GM18508 (cell line): ENCODE data around the gene CARD9.
"Not testable (repeated sequence)": the region's sequence is repeated elsewhere in the genome, so short reads cannot be mapped to it uniquely, and the experiment has no call there.

Experiments used
- ATAC-seq: cut with Tn5 transposase; IDR thresholded peaks from one replicate; pipeline ENCODE4 v1.9.1; 2021; ENCODE audit warnings: moderate number of reproducible peaks; ENCODE audit not compliant: insufficient read depth, unreplicated experiment

CARD9 gene, protein sequence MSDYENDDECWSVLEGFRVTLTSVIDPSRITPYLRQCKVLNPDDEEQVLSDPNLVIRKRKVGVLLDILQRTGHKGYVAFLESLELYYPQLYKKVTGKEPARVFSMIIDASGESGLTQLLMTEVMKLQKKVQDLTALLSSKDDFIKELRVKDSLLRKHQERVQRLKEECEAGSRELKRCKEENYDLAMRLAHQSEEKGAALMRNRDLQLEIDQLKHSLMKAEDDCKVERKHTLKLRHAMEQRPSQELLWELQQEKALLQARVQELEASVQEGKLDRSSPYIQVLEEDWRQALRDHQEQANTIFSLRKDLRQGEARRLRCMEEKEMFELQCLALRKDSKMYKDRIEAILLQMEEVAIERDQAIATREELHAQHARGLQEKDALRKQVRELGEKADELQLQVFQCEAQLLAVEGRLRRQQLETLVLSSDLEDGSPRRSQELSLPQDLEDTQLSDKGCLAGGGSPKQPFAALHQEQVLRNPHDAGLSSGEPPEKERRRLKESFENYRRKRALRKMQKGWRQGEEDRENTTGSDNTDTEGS

DNA sequence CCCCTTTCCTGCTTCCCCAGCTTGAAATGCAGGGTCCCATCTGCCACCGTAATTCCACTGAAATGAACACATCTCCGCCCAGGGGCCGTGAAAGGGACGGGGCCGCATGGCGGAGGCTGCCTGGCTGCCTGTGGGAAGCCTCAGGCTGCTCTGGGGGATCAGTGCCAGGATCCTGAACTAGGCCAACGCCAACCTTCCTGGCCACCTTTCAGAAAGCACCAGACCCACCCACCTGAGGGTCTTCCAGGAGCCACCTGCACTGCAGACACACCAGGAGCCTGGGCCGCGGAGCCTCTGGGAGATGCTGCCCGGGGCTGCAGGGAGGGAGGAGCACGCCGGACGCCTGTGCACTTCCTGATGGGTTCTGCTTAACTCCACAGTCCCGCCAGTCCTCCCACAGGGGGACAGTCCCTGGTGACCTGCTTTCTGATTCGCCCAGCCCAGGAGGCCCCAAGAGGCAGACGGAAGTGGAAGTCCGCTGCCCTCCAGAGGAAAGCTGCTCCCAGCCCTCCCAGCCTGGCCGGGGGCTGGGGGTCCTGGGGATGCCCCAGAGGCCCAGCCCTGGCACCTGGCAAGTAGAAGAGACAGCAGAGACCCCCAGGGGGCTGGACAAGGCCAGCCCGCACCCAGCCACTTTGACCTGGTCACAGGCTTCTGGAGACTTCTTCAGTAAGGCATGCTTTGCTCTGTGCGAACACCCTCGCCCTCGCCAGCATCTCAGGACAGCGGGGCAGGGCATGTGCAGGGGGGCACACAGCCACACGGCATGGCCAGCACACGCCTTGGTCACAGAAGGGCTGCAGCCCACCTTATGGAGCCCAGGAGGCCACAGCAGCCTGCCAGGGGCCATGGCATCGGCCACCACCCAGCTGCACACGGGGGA is at the start of gene CARD9:
Gene CARD9, minus strand, starts transcription at position 370 of the 883 bp plus-strand sequence. CDS start 1,591 bp downstream, outside the sequence.
- ATAC-seq: no peak

DNA sequence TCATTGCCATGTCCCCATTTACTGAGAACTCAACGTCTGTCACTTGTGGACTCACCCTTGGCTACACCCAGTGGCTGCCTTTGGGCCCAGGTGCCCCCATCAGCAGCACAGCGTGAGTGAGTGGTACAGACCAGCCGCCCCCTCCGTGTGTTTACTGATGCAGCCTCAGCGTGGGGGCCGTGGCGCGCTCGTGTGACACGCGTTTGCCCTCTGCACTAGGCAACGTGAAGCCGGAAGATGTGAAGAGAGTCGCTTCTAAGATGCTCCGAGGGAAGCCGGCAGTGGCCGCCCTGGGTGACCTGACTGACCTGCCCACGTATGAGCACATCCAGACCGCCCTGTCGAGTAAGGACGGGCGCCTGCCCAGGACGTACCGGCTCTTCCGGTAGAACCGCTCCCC is 49.4 kb upstream of the CARD9 start:
- no peak for ATAC-seq

DNA sequence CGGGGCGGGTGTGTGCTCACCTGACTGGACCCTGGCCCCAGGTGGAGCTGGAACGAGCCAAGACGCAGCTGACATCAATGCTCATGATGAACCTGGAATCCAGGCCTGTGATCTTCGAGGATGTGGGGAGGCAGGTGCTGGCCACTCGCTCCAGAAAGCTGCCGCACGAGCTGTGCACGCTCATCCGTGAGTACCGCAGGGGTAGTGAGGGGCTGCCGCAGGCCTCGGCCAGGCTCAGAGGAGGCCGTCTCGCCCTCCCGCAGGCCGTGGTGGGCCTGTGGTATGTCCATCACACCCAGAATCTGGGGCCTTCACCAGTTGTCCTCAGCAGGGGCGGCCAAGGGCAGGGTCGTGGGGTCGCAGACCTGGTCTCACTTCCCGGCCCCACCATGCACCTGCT is 48.3 kb upstream of the CARD9 start:
- ATAC-seq: no peak

DNA sequence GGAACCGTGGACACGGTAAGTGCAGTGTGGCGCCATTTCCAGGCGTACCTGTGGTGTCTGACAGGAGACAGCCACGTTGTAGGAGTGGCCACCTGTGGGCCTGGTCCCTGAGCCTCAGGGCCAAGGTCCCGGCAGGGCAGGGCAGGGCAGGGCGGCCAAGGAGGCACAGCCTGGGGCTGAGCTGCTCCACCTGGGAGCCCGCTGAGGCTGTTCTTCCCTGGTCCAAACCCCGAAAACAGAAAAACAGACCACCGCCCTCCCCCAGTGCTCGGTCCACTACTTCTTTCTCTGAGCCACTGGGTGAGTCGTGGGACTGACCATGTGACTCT is 45.6 kb upstream of the CARD9 start:
- ATAC-seq: no peak

DNA sequence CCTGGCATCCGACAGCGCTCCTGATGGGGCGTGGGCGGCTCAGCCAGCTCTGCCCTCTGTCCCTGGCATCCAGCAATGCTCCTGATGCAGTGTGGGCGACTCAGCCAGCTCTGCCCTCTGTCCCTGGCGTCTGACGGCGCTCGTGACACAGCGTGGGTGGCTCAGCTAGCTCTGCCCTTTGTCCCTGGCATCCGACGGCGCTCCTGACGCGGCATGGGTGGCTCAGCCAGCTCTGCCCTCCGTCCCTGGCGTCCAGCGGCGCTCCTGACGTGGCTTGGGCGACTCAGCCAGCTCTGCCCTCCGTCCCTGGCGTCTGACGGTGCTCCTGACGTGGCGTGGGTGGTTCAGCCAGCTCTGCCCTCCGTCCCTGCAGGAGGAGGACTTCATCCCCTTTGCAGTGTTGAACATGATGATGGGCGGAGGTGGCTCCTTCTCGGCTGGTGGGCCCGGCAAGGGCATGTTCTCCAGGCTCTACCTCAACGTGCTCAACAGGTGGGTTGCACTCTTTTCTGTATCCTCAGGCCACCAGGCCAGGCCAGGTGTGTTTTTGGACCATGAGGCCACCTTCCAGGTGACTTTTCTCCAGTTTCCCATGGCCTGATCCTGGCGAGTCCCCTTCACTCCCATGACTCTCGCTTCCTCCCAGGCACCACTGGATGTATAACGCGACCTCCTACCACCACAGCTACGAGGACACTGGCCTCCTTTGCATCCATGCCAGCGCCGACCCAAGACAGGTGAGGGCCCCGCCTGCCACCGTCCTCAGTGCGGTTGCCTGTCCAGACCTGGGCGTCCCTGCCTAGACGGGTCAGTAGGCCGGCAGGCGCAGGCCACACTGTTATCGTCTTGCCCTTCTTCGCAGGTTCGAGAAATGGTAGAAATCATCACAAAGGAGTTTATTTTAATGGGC is 45.0 kb upstream of the CARD9 start:
- ATAC-seq: no peak

DNA sequence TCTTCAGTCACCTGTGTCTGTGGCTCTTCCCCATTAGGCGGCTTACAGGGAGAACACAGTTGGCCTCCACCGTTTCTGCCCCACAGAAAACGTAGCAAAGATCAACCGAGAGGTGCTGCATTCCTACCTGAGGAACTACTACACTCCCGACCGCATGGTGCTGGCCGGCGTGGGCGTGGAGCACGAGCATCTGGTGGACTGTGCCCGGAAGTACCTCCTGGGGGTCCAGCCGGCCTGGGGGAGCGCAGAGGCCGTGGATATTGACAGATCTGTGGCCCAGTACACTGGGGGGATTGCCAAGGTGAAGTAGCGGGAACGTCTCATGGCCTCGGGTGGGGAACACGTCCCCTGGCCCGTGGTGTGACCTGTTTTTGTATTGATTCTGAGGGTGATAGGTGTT is 43.4 kb upstream of the CARD9 start:
- no peak for ATAC-seq

DNA sequence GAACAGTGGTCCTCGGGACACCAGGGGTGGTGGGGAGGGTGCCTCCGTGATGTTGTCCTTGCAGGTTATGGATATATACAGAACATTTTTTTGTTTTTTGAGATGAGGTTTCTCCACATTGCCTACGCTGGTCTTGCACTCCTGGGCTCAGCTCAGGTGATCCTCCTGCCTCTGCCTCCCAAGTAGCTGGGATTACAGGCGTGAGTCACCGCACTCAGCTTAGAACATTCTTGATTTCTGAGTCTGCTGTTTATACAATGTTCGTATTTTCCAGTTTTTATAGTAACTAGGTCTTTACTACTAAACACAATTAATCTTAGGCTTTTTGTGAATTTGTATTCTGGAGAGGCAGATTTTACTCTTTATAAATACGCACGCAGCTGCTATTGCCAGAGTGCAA is 43.0 kb upstream of the CARD9 start:
- no peak for ATAC-seq

DNA sequence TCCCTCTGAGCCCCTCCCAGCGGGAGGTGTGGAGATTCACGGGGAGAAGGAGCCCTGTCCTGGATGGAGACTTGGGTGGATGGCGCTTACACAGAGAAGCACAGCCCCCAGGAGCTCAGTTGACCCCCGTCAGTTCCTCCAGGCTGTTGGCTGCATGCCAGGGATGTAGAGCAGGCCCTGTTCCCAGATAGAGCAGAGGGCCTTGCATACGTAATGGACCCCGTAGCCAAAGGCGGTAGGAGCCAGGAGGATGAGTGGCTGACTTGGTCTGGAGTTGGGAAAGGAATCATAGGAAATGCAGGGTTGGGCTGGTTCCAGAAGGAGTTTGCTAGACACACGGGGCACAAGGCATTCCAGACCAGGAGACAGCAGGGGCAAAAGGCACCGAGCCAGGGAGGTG is 39.5 kb upstream of the CARD9 start:
- no peak for ATAC-seq

DNA sequence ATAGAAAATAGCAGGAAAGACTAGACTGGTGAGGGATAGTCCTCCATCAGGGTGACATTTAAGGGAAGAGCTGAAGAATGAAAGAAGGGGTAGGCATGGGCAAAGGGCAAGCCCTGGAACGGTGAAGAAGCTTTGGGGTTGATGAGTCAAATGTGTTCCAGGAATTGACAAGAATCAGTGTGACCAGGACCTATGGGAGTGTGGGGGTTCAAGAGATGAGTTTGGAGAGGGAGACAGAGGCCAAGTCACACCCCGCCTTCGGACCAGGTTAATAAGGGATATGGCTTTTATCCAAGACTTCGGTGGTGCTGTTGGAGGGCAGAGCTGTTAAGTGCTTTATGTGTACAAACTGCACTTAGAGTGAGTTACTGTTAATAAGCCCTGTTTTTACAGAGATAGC is 37.9 kb upstream of the CARD9 start:
- no peak for ATAC-seq

DNA sequence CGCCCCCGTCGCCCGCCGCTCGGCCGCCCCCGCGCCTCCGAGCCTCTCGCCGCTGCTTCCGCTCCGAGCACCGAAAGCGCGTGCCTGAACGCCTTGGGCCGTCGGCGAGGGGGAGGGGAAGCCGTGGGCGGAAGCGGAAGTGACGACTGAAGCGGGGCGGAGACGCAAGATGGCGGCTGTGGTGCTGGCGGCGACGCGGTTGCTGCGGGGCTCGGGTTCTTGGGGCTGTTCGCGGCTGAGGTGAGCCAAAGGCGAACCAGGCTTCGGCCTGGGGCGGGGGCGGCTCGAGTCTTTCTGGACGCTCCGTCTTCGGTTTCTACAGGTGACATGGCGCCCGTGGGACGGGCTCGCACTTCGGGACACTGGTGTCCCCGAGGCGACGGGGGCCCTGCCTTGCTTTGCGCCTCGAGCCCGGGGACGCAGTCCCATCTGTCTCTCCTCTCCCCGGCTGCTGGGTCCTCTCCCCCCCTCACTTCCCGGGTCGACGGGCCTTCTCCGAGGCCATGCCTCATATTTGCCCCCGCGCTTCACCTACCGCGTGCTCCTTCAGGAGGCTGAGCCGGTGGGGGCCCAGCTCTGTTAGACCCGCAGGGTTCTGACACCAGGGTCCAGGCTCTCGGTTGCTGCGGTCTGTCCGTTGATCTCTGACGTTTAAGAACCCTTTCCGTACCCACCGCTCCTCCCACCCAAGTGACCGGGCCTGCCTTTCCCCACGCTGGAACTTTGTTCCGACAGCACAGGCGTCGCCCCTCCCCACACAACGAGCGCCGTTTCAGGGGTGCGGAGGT is 37.2 kb upstream of the CARD9 start, which contains the start of the genes ENTR1 and PMPCA:
Gene ENTR1, minus strand, starts transcription at position 115 of the 788 bp plus-strand sequence. CDS start 217 bp downstream, outside the sequence.
Gene PMPCA, plus strand, starts transcription at position 159 of the 788 bp plus-strand sequence. Its CDS starts 11 bp downstream, at position 170.
- no peak for ATAC-seq

DNA sequence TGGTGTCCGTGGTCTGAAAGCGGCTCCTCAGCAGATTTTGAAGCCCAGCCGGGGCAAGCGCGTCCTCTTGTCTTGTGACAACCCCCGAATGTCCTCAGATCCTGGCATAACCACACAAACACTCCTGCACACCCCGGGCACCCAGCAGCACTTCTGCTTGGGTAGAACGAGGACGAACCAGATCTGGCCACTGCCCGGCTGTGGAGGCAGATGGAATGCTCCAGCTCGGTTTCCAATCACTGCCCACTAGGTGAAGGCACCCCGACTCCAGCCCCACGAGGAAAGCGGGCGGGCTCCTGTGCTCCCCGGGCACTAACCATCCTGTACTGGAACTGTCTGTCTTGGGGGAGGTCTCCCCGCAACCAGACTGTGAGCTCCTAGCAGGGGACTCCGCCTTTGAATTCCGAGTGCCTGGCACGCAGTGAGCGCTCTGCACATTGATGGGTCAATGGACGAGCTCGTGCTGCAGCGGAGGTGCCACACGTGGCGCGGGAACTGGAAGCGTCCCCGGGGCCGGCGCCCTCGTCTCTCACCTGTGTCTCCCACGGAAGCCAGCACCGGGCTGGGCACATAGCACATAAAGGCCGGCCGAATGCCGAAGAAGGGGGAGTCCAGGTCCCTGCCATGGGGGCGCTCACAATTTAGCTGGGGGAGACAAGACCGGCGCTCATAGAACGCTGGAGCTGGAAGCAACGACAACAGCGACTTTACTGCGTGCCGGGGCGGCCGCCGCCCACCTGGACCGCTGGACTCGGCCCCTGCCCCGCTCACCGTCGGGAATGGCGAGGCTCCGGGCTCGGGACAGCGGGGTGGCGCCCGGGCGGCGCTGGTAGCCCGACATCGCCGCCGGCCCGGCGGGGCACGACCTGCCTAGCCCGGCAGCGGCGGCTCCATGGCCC is 36.3 kb upstream of the CARD9 start:
- no peak for ATAC-seq

DNA sequence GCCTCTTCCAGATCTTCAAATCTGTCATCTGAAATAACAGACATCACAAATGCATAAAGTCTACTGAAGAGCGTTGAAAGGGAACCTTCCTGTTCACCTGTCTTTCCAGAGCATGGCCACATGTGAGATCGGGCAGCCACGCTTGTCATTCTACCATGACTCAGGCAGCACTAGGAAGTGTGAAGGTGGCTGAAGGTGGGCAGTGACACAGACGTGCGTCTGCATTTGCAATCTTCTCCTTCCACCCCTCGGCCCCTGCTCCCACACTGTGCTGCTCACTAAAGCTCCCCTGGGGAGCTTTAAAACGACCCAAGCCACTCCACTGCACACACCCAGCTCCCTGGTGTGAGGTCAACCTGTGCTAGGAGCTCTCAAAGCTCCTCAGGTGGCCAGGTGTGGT is 34.4 kb upstream of the CARD9 start:
- ATAC-seq: no peak

DNA sequence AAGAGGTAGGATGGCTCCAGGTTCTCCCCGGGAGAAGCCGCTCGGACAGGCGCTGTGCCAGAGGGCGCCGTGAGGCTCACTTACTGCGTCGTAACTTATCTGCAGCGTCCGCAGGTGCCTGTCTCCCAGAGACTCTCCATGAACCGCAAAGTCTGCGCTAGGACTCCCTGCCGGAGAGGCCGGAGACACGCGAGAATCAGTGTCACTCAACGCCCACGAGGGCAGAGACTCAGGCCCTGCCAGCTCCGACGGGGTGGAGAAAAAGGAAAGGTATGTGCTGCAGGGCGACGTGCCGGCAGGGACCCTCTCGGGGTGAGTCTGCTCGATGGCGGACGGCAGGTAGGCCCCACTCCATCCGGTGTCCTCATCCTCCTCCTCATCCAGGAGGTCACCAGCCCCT is 33.6 kb upstream of the CARD9 start:
- ATAC-seq: not testable (repeated sequence)

DNA sequence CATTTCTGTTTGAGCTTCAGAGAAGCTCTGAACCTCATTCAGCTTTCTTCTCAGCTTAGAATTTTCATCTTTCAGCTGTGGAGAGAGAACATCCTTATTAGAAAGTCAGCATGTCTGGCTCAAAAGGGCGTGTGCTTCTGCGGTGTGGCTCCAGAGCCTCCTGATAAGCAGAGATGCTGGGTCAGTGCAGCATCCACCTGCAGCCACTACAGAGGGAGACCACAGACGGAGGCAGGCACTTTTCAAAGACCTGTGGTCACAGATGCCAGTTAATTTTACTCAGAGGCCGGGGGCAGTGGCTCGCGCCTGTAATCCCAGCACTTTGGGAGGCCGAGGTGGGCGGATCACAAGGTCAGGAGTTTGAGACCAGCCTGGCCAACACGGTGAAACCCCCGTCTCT is 32.4 kb upstream of the CARD9 start:
- not testable (repeated sequence) for ATAC-seq

DNA sequence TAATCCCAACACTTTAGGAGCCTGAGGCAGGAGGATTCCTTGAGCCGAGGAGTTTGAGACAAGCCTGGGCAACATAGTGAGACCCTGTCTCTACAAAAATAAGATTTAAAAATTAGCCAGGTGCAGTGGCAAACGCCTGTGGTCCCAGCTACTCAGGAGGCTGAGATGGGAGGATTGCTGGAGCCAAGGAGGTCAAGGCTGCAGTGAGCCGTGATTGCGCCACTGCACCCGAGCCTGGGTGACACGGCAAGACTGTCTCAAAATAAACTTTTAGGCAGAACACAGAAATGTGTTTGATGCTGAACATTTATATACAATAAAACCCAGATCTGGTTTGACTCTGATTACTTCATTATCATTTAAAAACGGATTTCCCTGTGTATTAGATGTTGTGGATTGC is 32.0 kb upstream of the CARD9 start:
- no peak for ATAC-seq

DNA sequence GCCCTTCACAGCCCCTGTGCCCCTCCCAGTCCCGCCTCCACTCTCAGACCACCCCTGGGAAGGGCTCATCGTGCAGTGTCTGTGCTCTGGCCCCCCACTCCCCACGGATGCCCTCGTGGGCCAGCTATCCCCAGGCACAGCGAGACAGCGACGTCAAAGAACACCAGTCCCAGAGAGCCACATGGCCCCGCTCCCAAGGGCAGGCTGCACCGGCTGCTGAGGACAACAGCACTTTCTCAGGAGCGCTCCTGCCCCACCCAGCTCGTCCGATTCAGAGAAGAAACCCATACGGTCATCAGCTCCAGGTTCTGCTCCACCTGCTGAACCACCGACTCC is 31.3 kb upstream of the CARD9 start:
- no peak for ATAC-seq

DNA sequence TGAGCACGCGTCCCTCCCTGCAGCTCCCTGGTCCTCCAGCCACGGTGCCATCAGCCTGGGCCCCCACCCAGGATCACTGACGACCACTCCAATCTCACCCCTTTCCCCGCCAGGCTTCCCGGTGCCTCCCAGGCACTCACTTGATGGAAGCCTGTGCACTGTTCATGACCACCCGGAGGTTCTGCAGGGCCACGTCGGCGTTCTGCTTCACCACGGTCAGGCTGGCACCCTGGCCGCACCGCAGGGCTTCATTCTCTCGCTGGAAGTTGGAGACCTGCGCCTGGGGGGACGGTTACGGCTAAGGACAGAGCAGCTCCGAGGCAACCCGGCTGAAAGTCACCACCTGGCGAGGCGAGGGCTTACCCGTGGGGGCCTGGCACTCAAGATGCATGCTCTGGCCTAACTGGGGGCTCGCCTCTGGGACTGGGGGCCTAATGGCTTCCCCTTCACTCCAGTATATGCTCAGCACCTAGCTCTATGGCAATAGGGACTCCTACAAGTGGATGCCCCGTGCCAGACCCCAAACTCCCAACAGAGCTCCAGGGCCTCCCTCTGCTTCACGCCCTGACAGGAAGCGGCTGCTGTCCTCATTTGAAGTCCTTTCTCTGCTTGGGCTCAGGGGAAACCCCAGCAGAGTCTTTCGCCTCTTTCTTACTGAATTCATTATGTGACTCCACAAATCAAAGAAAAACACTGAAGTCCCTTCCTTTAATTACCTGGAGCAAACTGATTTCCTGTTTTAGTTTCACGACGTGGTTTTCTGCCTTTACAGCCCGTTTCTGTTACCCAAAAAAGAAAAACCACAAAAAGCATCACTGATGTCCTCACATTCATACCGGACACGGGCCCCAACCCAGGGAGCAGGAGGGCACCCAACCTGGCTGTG is 30.7 kb upstream of the CARD9 start:
- ATAC-seq: no peak
